ENCODE data around the gene AP5S1.

The AP5S1 gene

DNA sequence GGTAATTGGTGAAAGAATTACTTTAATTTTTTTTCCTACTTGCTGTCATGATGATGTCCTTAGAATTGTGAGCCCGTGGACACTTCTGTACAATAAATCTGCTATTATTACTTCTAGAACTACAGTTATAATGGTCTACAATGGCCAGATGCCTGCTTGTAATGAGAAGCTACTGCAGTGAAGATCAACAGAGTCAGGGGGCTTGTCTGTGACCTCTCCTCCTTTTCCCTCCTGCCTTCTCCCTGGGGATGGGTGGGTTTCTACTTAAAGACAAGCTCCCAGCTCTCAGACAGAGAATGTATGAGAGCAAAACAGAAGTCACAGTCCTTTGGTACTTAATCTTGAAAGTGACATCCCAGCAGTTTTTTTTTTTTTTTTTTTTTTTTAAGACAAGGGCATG lies 55.7 kb downstream of the AP5S1 start:
- TF ChIP-seq TCF4 (CRISPR knock-in tag; IDR thresholded peaks at IDR 0.05; ENCODE audit: borderline replicate concordance): no peak
- no peak for TF ChIP-seq ISL1 (CRISPR knock-in tag; IDR thresholded peaks at IDR 0.05)
- no peak for ATAC-seq

DNA sequence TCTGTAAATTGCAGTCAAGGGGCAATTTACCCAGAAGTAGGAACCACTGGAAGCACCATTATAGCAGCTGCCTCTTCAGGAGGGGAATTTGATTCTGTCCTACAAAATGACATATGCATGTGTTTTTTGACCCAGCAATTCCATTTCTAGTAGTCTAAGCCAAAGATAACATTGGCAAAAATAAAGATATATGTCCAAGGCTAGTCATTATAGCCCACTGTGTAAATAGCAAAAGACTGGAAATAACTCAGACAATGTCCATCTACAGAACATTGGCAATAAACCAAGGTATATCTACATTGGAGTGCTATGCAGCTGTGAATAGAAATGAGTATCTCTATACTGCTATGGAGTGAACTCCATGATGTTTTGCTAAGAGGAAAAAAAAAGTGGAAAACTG lies 56.3 kb downstream of the AP5S1 start:
- TF ChIP-seq ZNF8 (CRISPR knock-in tag; IDR thresholded peaks at IDR 0.05): no peak
- no peak for TF ChIP-seq ESRRG (CRISPR knock-in tag; IDR thresholded peaks at IDR 0.05)
- TF ChIP-seq, protein P1, sequence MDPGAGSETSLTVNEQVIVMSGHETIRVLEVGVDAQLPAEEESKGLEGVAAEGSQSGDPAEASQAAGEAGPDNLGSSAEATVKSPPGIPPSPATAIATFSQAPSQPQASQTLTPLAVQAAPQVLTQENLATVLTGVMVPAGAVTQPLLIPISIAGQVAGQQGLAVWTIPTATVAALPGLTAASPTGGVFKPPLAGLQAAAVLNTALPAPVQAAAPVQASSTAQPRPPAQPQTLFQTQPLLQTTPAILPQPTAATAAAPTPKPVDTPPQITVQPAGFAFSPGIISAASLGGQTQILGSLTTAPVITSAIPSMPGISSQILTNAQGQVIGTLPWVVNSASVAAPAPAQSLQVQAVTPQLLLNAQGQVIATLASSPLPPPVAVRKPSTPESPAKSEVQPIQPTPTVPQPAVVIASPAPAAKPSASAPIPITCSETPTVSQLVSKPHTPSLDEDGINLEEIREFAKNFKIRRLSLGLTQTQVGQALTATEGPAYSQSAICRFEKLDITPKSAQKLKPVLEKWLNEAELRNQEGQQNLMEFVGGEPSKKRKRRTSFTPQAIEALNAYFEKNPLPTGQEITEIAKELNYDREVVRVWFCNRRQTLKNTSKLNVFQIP (CRISPR knock-in tag; IDR thresholded peaks at IDR 0.05; ENCODE audit: borderline replicate concordance, low read depth): no peak
- TF ChIP-seq ZC3H10 (CRISPR knock-in tag; IDR thresholded peaks at IDR 0.05): no peak
- no peak for TF ChIP-seq ZFP3 (CRISPR knock-in tag; IDR thresholded peaks at IDR 0.05)
- no peak for TF ChIP-seq ZNF70 (CRISPR knock-in tag; IDR thresholded peaks at IDR 0.05)
- no peak for TF ChIP-seq GLIS3 (CRISPR knock-in tag; IDR thresholded peaks at IDR 0.05)
- TF ChIP-seq, protein P2, sequence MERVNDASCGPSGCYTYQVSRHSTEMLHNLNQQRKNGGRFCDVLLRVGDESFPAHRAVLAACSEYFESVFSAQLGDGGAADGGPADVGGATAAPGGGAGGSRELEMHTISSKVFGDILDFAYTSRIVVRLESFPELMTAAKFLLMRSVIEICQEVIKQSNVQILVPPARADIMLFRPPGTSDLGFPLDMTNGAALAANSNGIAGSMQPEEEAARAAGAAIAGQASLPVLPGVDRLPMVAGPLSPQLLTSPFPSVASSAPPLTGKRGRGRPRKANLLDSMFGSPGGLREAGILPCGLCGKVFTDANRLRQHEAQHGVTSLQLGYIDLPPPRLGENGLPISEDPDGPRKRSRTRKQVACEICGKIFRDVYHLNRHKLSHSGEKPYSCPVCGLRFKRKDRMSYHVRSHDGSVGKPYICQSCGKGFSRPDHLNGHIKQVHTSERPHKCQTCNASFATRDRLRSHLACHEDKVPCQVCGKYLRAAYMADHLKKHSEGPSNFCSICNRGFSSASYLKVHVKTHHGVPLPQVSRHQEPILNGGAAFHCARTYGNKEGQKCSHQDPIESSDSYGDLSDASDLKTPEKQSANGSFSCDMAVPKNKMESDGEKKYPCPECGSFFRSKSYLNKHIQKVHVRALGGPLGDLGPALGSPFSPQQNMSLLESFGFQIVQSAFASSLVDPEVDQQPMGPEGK (CRISPR knock-in tag; IDR thresholded peaks at IDR 0.05; ENCODE audit: borderline replicate concordance): no peak
- ATAC-seq: no peak
